GM12878 (cell line): ENCODE results near the gene CSPG5. TPM values are rescaled to one million over a fixed set of nuclear protein-coding genes. Genes with fewer than 3 reads are reported as not detected.

Source experiments
- ATAC-seq: fragments of 200-7000 bp; cut with Tn5 transposase; 3 replicates; pipeline ENCODE4 v1.9.1; 2020; ENCODE audit warnings: mild to moderate bottlenecking, moderate library complexity
- BruUV-seq: library from RNA; stranded (reverse); fragments of 400-500 nt; replicated peaks from 2 replicates; lab custom pipeline; 2021; lab: Mats Ljungman, UMichigan
- CTCF ChIA-PET: fragments of 300-600 bp; sonication (Branson Sonifier 250); formaldehyde crosslinking; extraction: SDS; loops from one replicate; lab custom pipeline; 2021; ENCODE audit warnings: inconsistent platforms; lab: Yijun Ruan, JAX
- POLR2A ChIA-PET: fragments of 350-600 bp; formaldehyde crosslinking; extraction: SDS; loops from one replicate; lab custom pipeline; 2021; ENCODE audit warnings: inconsistent platforms; lab: Charles Lee
- RAD21 ChIA-PET: fragments of 300-600 bp; sonication (Branson Sonifier 250); formaldehyde crosslinking; loops from one replicate; lab custom pipeline; 2023; ENCODE audit warnings: antibody characterized with exemption; ENCODE audit not compliant: unreplicated experiment; lab: Charles Lee
- SMC1A ChIA-PET: fragments of 300-600 bp; sonication (Branson Sonifier 250); formaldehyde crosslinking; loops from one replicate; lab custom pipeline; 2023; ENCODE audit not compliant: unreplicated experiment, uncharacterized antibody; lab: Charles Lee
- DNase-seq: peaks from one replicate; pipeline ENCODE4 v3.0.0-alpha.2; 2011; ENCODE audit warnings: low read depth, low spot score
- FAIRE-seq: peaks from 3 replicates; lab custom pipeline; 2011; peaks lifted over from hg19 to GRCh38; lab: Jason Lieb, UNC
- H2AFZ ChIP-seq: 2 replicates; pipeline ENCODE4 v1.6.0; 2011; ENCODE audit warnings: low read depth, low read length, control low read depth; ENCODE audit not compliant: control insufficient read depth
- H3K27ac ChIP-seq: 2 replicates; pipeline ENCODE4 v1.5.1; 2011; ENCODE audit warnings: control low read depth; ENCODE audit not compliant: control insufficient read depth, insufficient read depth
- H3K27me3 ChIP-seq, 2 experiments: replicated peaks in 1 of 2; 2 replicates each; pipeline versions ENCODE4 v1.6.0 to v1.6.1; 2011; ENCODE audit warnings: low read length in 1 of 2; ENCODE audit not compliant: control insufficient read depth in 2 of 2, insufficient read depth in 2 of 2
- H3K36me3 ChIP-seq, 2 experiments: 2 replicates each; pipeline ENCODE4 v1.5.1; 2011; ENCODE audit warnings: low read length in 1 of 2; ENCODE audit not compliant: control insufficient read depth in 2 of 2, insufficient read depth in 2 of 2
- H3K4me1 ChIP-seq: 2 replicates; pipeline ENCODE4 v1.6.1; 2011; ENCODE audit warnings: mild to moderate bottlenecking, low read length, moderate library complexity, mixed read lengths; ENCODE audit not compliant: control insufficient read depth, insufficient read depth
- H3K4me2 ChIP-seq: 2 replicates; pipeline ENCODE4 v1.6.0; 2011; ENCODE audit warnings: control low read depth; ENCODE audit not compliant: control insufficient read depth, insufficient read depth
- H3K4me3 ChIP-seq: fragments of 200-600 bp; sonication (generic); 2 replicates; pipeline ENCODE4 v1.5.1; 2016
- H3K79me2 ChIP-seq: 2 replicates; pipeline ENCODE4 v1.6.0; 2011; ENCODE audit warnings: low read length; ENCODE audit not compliant: control insufficient read depth, insufficient read depth
- H3K9ac ChIP-seq: 2 replicates; pipeline ENCODE4 v1.8.0; 2011; ENCODE audit warnings: low read length, control low read depth, mixed read lengths; ENCODE audit not compliant: control insufficient read depth, insufficient read depth
- H3K9me3 ChIP-seq: replicated peaks from 3 replicates; pipeline ENCODE4 v1.5.1; 2011; ENCODE audit warnings: mild to moderate bottlenecking, low read length; ENCODE audit not compliant: control insufficient read depth, insufficient read depth
- H4K20me1 ChIP-seq: 2 replicates; pipeline ENCODE4 v1.6.0; 2011; ENCODE audit not compliant: control insufficient read depth, insufficient read depth
- BHLHE40 ChIP-seq, 2 experiments: fragments of 450-650 bp in 1 of 2; IDR thresholded peaks; 2 replicates each; pipeline ENCODE4 v1.6.1; 2011 to 2017; ENCODE audit warnings: low read depth in 2 of 2, borderline replicate concordance in 1 of 2, improper control_type of control experiment in 1 of 2, low read length in 1 of 2, mild to moderate bottlenecking in 1 of 2
- EP300 ChIP-seq, 2 experiments: fragments of 150-350 bp in 1 of 2; IDR thresholded peaks; 2 replicates each; pipeline ENCODE4 v1.6.1; 2011 to 2012; ENCODE audit warnings: low read depth in 2 of 2, low read length in 2 of 2, borderline replicate concordance in 1 of 2, improper control_type of control experiment in 1 of 2, inconsistent platforms in 1 of 2; ENCODE audit not compliant: control insufficient read depth in 1 of 2
- TAF1 ChIP-seq: IDR thresholded peaks from 2 replicates; pipeline ENCODE4 v1.6.1; 2011; ENCODE audit warnings: mild to moderate bottlenecking, low read depth, low read length, borderline replicate concordance
- WGBS: methylation state at CpG from one replicate; pipeline ENCODE4 v1.1.6; 2016; ENCODE audit warnings: low lambda C conversion rate; ENCODE audit not compliant: insufficient replicate concordance, insufficient coverage; ENCODE audit errors: missing lambda C conversion rate; 5-methylcytosine and 5-hydroxymethylcytosine counted together
- in situ Hi-C: fragments of 300-500 bp; cut with MboI; formaldehyde crosslinking; loops from 9 replicates; pipeline ENCODE4 v1.14.3; 2018; ENCODE audit warnings: mixed read lengths
- intact Hi-C: fragments of 100-400 bp; cut with micrococcal nuclease; formaldehyde crosslinking; loops from one replicate; pipeline ENCODE4 v1.14.2; 2022; ENCODE audit not compliant: unreplicated experiment
- polyA plus RNA-seq, 11 experiments: library from polyadenylated mRNA; depleted of rRNA in 4 of 11; unstranded in 6 of 11; stranded (reverse) in 5 of 11; fragments of >200 nt; fragmentation: Nextera tagmentation in 4 of 11; fragmentation: Illumina TruSeq in 1 of 11; extraction: Ambion mirVana in 4 of 11; extraction: Trizol in 1 of 11; gene quantifications; 1 replicate in 1 of 11; 2 replicates in 10 of 11; pipeline versions ENCODE4 v1.2.1 to v1.2.3, GENCODE V29; 2011 to 2016; ENCODE audit warnings: inconsistent platforms in 2 of 11, missing spikeins in 2 of 11, low read depth in 1 of 11
- total RNA-seq, 4 experiments: library from RNA; depleted of rRNA in 3 of 4; stranded (reverse); fragments of >200 nt in 3 of 4; fragmentation: Illumina TruSeq in 1 of 4; extraction: Trizol in 1 of 4; gene quantifications; 2 replicates each; pipeline versions ENCODE4 v1.2.1 to v1.2.3, GENCODE V29; 2013 to 2021
- TF ChIP-seq, protein P1 (sequence below): IDR thresholded peaks from 2 replicates; pipeline ENCODE4 v1.6.1; 2011; ENCODE audit warnings: borderline replicate concordance, low read depth, mild to moderate bottlenecking, moderate library complexity, low read length; ENCODE audit not compliant: insufficient read depth, poor library complexity, severe bottlenecking

The CSPG5 gene
- total and polyA plus RNA-seq, 10 of the 15 experiments (the other 5 are each of a cell fraction or from before 2014, with no cell fraction given): 0.08 to 0.17 TPM; not detected in 8

DNA sequence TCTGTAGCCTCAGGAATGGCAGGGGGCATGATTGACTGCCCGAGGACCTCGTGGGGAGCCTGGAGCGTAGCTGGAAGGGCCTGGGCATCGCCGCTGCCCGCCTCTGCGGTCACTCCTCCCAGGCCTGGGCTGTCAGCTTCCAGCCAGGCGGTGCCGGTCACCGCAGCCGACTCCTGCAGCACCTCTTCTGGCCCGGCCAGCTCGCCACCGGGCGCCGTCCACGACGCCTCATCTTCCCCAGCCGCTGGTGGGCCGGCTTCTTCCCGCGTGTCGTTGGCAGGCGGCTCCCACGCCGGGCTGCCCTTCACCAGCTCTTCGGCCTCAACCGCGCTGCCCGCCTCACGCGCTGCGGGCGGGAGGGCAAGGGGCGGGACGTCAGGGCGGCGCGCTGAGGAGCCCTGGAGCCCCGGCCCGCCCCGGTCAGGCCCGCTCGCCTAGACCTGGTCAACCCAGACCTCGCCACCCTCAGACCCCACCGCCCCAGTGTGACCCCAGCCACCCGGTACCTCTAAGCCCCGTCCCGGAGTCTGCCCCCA lies 1.0 kb downstream of the CSPG5 start:
- Histone ChIP-seq H3K36me3 (no peaks in the 10 kb centered on the region), H3K4me2 (peak overlapping the region; percentile 82; the same call in 1 of the 2 replicates), H3K27ac (no peak overlapping the region)
- BruUV-seq: no TSS peak
- DNase-seq: no peak
- RAD21 ChIA-PET: interaction anchor here (1.1 kb wide), 1 partner anchor 55 kb away, joined by 4 read pairs; no protein-coding TSS in a partner anchor
- TF ChIP-seq, protein P1, sequence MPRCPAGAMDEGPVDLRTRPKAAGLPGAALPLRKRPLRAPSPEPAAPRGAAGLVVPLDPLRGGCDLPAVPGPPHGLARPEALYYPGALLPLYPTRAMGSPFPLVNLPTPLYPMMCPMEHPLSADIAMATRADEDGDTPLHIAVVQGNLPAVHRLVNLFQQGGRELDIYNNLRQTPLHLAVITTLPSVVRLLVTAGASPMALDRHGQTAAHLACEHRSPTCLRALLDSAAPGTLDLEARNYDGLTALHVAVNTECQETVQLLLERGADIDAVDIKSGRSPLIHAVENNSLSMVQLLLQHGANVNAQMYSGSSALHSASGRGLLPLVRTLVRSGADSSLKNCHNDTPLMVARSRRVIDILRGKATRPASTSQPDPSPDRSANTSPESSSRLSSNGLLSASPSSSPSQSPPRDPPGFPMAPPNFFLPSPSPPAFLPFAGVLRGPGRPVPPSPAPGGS: no peak
- TF ChIP-seq BHLHE40 (IDR thresholded peaks at IDR 0.05; ENCODE audit: borderline replicate concordance in 1 of 2, low read depth in 2 of 2, low read length in 1 of 2) (0 out of 4 replicates have a peak, but pooled peaks of 1 of the 2 experiments have one; percentile 9), EP300 (IDR thresholded peaks at IDR 0.05; ENCODE audit: borderline replicate concordance in 1 of 2, control insufficient read depth in 1 of 2, low read depth in 2 of 2, low read length in 2 of 2) (no peak), TAF1 (no peak)
- TF ChIP-seq, all 136 proteins: peak for 1
- H3K4me1 ChIP-seq: no peaks in the 10 kb centered on the region
- WGBS: 45% methylated on average over 22 of the region's 49 CpGs
- no peaks in the 10 kb centered on the region for H3K9me3 ChIP-seq
- FAIRE-seq (no peak), ATAC-seq (peak; percentile 42)
- CTCF ChIA-PET: no interaction called here
- SMC1A ChIA-PET: interaction anchor here (1.8 kb wide), 1 partner anchor 56 kb away, joined by 4 read pairs; no protein-coding TSS in a partner anchor
- peak overlapping the region; percentile 11; the same call in 1 of the 2 replicates for H3K4me3 ChIP-seq
- H4K20me1 ChIP-seq: no peaks in the 10 kb centered on the region
- H3K27me3 ChIP-seq: peaks cover 8 to 9% of the 10 kb centered on the region in 2 experiments
- POLR2A ChIA-PET: no interaction called here
- H3K79me2 ChIP-seq: no peaks in the 10 kb centered on the region
- H3K9ac ChIP-seq: no peak overlapping the region
- in situ Hi-C loops (no loop called here), intact Hi-C loops (no loop called here)
- H2AFZ ChIP-seq: no peak overlapping the region; the same call in 1 of the 2 replicates
